CD8-positive, alpha-beta memory T cell (primary cell): ENCODE results near the gene MAFB. TPM values are rescaled to one million over a fixed set of nuclear protein-coding genes. Genes with fewer than 3 reads are reported as not detected.
A peak's percentile ranks its signal among the peaks of the same experiment; 100 is the strongest.

ENCODE experiments used
- CTCF ChIA-PET: fragments of 350-600 bp; sonication (Branson Sonifier 250); formaldehyde crosslinking; loops from one replicate; lab custom pipeline; 2021; ENCODE audit warnings: antibody characterized with exemption; lab: Charles Lee
- POLR2A ChIA-PET: fragments of 350-600 bp; sonication (Branson Sonifier 250); formaldehyde crosslinking; loops from one replicate; lab custom pipeline; 2021; ENCODE audit warnings: antibody characterized with exemption; lab: Charles Lee
- DNase-seq, 5 donors: peaks; one replicate each; pipeline versions ENCODE4 v3.0.0 to v3.0.0-alpha.2; 2020 to 2022; ENCODE audit warnings: mixed read lengths in 1 of 5
- H3K27ac ChIP-seq: one replicate; pipeline ENCODE4 v1.7.0; 2013; ENCODE audit warnings: low read depth, mild to moderate bottlenecking, low read length, moderate library complexity
- H3K27me3 ChIP-seq: 2 replicates; pipeline ENCODE4 v1.7.0; 2013; ENCODE audit warnings: low read length, mild to moderate bottlenecking; ENCODE audit not compliant: insufficient read depth, poor library complexity, severe bottlenecking
- H3K36me3 ChIP-seq: 2 replicates; pipeline ENCODE4 v1.7.0; 2013; ENCODE audit warnings: mild to moderate bottlenecking, low read length, moderate library complexity; ENCODE audit not compliant: insufficient read depth
- H3K4me1 ChIP-seq: 2 replicates; pipeline ENCODE4 v1.7.0; 2013; ENCODE audit warnings: mild to moderate bottlenecking, low read length, moderate library complexity; ENCODE audit not compliant: insufficient read depth
- H3K4me3 ChIP-seq: 2 replicates; pipeline ENCODE4 v1.7.0; 2013; ENCODE audit warnings: mild to moderate bottlenecking, low read length
- H3K9me3 ChIP-seq: 2 replicates; pipeline ENCODE4 v1.7.0; 2013; ENCODE audit warnings: mild to moderate bottlenecking, low read length
- H3K27ac Mint-ChIP-seq, 8 donors: one replicate each; pipeline ENCODE4 v1.8.0; 2020 to 2021; ENCODE audit warnings: mixed read lengths in 8 of 8, mild to moderate bottlenecking in 6 of 8, inconsistent platforms in 3 of 8, moderate library complexity in 3 of 8
- H3K27me3 Mint-ChIP-seq, 2 donors: one replicate each; pipeline ENCODE4 v1.8.0; 2020 to 2021; ENCODE audit warnings: mixed read lengths in 2 of 2, mild to moderate bottlenecking in 1 of 2, moderate library complexity in 1 of 2
- H3K36me3 Mint-ChIP-seq, 3 donors: one replicate each; pipeline ENCODE4 v1.8.0; 2020 to 2021; ENCODE audit warnings: mixed read lengths in 3 of 3, inconsistent platforms in 1 of 3, mild to moderate bottlenecking in 1 of 3
- H3K4me1 Mint-ChIP-seq, 3 donors: one replicate each; pipeline ENCODE4 v1.8.0; 2020 to 2021; ENCODE audit warnings: mixed read lengths in 3 of 3, inconsistent platforms in 1 of 3, mild to moderate bottlenecking in 1 of 3
- H3K4me3 Mint-ChIP-seq, 7 donors: one replicate each; pipeline ENCODE4 v1.8.0; 2020 to 2021; ENCODE audit warnings: mixed read lengths in 7 of 7, mild to moderate bottlenecking in 6 of 7, moderate library complexity in 4 of 7, inconsistent platforms in 2 of 7
- H3K9me3 Mint-ChIP-seq, 5 donors: one replicate each; pipeline ENCODE4 v1.8.0; 2020 to 2022; ENCODE audit warnings: mixed read lengths in 5 of 5, mild to moderate bottlenecking in 3 of 5, moderate library complexity in 2 of 5, inconsistent platforms in 1 of 5
- polyA plus RNA-seq: library from polyadenylated mRNA; unstranded; fragments of 300-500 nt; fragmentation: Illumina TruSeq; gene quantifications from one replicate; pipeline ENCODE4 v1.2.3, GENCODE V29; 2021
- total RNA-seq, 2 experiments: library from RNA; stranded (reverse); gene quantifications; one replicate each; pipeline ENCODE4 v1.2.3, GENCODE V29; 2021

The MAFB gene
- total and polyA plus RNA-seq, 3 experiments from 2014 or later, result 1.7 to 2.0 TPM; not detected in 1

- no peaks in the 10 kb centered on the region for H3K4me1 Mint-ChIP-seq
- peak overlapping the region in 1 of 8 donors; percentile 38 for H3K27ac Mint-ChIP-seq
- no peaks in the 10 kb centered on the region for H3K36me3 Mint-ChIP-seq
- H3K4me1 ChIP-seq, result no peaks in the 10 kb centered on the region
- H3K4me3 ChIP-seq, result no peak overlapping the region
- H3K27ac ChIP-seq, result no peak overlapping the region
- no peaks in the 10 kb centered on the region for H3K9me3 ChIP-seq
- no peaks in the 10 kb centered on the region for H3K9me3 Mint-ChIP-seq
- ChIA-PET CTCF (no interaction called here), POLR2A (no interaction called here)
- no peak for DNase-seq
- H3K4me3 Mint-ChIP-seq, result no peak overlapping the region
- H3K36me3 ChIP-seq, result no peaks in the 10 kb centered on the region
- no peaks in the 10 kb centered on the region for H3K27me3 ChIP-seq
- H3K27me3 Mint-ChIP-seq, result peaks cover 0 to 22% of the 10 kb centered on the region in 2 donors
Observed at GRCh38 chr20:40720099-40720498, 31.1 kb upstream of the MAFB start.

GRCh38 chr20:40718982-40719729, 30.1 kb upstream of the MAFB start:
- Histone ChIP-seq H3K9me3 (no peaks in the 10 kb centered on the region), H3K4me1 (no peaks in the 10 kb centered on the region), H3K4me3 (no peak overlapping the region), H3K27ac (no peak overlapping the region), H3K36me3 (no peaks in the 10 kb centered on the region), H3K27me3 (peaks cover 5% of the 10 kb centered on the region)
- no peaks in the 10 kb centered on the region for H3K4me1 Mint-ChIP-seq
- no peak overlapping the region for H3K4me3 Mint-ChIP-seq
- no peak for DNase-seq
- CTCF ChIA-PET, result no interaction called here
- no peaks in the 10 kb centered on the region for H3K36me3 Mint-ChIP-seq
- H3K27ac Mint-ChIP-seq, result no peak overlapping the region
- H3K27me3 Mint-ChIP-seq, result peaks cover 0 to 26% of the 10 kb centered on the region in 2 donors
- POLR2A ChIA-PET, result no interaction called here
- no peaks in the 10 kb centered on the region for H3K9me3 Mint-ChIP-seq

- H3K4me1 Mint-ChIP-seq, result no peaks in the 10 kb centered on the region
- H3K36me3 ChIP-seq, result no peaks in the 10 kb centered on the region
- H3K36me3 Mint-ChIP-seq, result no peaks in the 10 kb centered on the region
- ChIA-PET POLR2A (no interaction called here), CTCF (no interaction called here)
- H3K27me3 ChIP-seq, result peaks cover 5% of the 10 kb centered on the region
- no peaks in the 10 kb centered on the region for H3K9me3 ChIP-seq
- H3K27me3 Mint-ChIP-seq, result peaks cover 0 to 29% of the 10 kb centered on the region in 2 donors
- no peak for DNase-seq
- no peaks in the 10 kb centered on the region for H3K9me3 Mint-ChIP-seq
- H3K27ac Mint-ChIP-seq, result no peak overlapping the region
- no peak overlapping the region for H3K4me3 ChIP-seq
- no peak overlapping the region for H3K27ac ChIP-seq
- no peaks in the 10 kb centered on the region for H3K4me1 ChIP-seq
- H3K4me3 Mint-ChIP-seq, result no peak overlapping the region
Observed at GRCh38 chr20:40718214-40718977, 29.4 kb upstream of the MAFB start.

- Histone ChIP-seq H3K9me3 (no peaks in the 10 kb centered on the region), H3K4me1 (no peaks in the 10 kb centered on the region), H3K27me3 (peaks cover 5% of the 10 kb centered on the region), H3K4me3 (no peak overlapping the region), H3K27ac (no peak overlapping the region), H3K36me3 (no peaks in the 10 kb centered on the region)
- Mint-ChIP-seq H3K27me3 (peaks cover 0 to 36% of the 10 kb centered on the region in 2 donors), H3K36me3 (no peaks in the 10 kb centered on the region), H3K4me3 (no peak overlapping the region), H3K27ac (no peak overlapping the region), H3K9me3 (no peaks in the 10 kb centered on the region), H3K4me1 (no peaks in the 10 kb centered on the region)
- ChIA-PET CTCF (no interaction called here), POLR2A (no interaction called here)
- no peak for DNase-seq
Observed at GRCh38 chr20:40717343-40717865, 28.4 kb upstream of the MAFB start.

- no peak for DNase-seq
- Mint-ChIP-seq H3K9me3 (no peaks in the 10 kb centered on the region), H3K4me3 (no peak overlapping the region), H3K27me3 (peaks cover 1 to 43% of the 10 kb centered on the region in 2 donors), H3K4me1 (no peaks in the 10 kb centered on the region), H3K36me3 (no peaks in the 10 kb centered on the region), H3K27ac (no peak overlapping the region)
- Histone ChIP-seq H3K4me1 (no peaks in the 10 kb centered on the region), H3K27ac (no peak overlapping the region), H3K9me3 (no peaks in the 10 kb centered on the region), H3K4me3 (no peak overlapping the region), H3K36me3 (no peaks in the 10 kb centered on the region), H3K27me3 (peaks cover 9% of the 10 kb centered on the region)
- POLR2A ChIA-PET, result no interaction called here
- CTCF ChIA-PET, result no interaction called here
Observed at GRCh38 chr20:40715491-40715890, 26.5 kb upstream of the MAFB start.

- peaks cover 1 to 43% of the 10 kb centered on the region in 2 donors for H3K27me3 Mint-ChIP-seq
- ChIA-PET POLR2A (no interaction called here), CTCF (no interaction called here)
- no peak overlapping the region for H3K4me3 Mint-ChIP-seq
- no peaks in the 10 kb centered on the region for H3K9me3 Mint-ChIP-seq
- H3K27ac Mint-ChIP-seq, result no peak overlapping the region
- Histone ChIP-seq H3K36me3 (no peaks in the 10 kb centered on the region), H3K4me3 (no peak overlapping the region), H3K9me3 (no peaks in the 10 kb centered on the region), H3K27ac (no peak overlapping the region), H3K27me3 (peaks cover 9% of the 10 kb centered on the region), H3K4me1 (no peaks in the 10 kb centered on the region)
- no peak for DNase-seq
- no peaks in the 10 kb centered on the region for H3K36me3 Mint-ChIP-seq
- H3K4me1 Mint-ChIP-seq, result no peaks in the 10 kb centered on the region
Observed at GRCh38 chr20:40714916-40715315, 25.9 kb upstream of the MAFB start.

GRCh38 chr20:40714109-40714508, 25.1 kb upstream of the MAFB start:
- no peaks in the 10 kb centered on the region for H3K4me1 ChIP-seq
- H3K27me3 ChIP-seq, result peaks cover 9% of the 10 kb centered on the region
- no peaks in the 10 kb centered on the region for H3K9me3 Mint-ChIP-seq
- H3K27me3 Mint-ChIP-seq, result peaks cover 1 to 45% of the 10 kb centered on the region in 2 donors
- ChIA-PET CTCF (no interaction called here), POLR2A (no interaction called here)
- no peaks in the 10 kb centered on the region for H3K36me3 ChIP-seq
- no peak for DNase-seq
- H3K9me3 ChIP-seq, result no peaks in the 10 kb centered on the region
- H3K4me3 ChIP-seq, result no peak overlapping the region
- H3K4me3 Mint-ChIP-seq, result no peak overlapping the region
- no peak overlapping the region for H3K27ac Mint-ChIP-seq
- no peak overlapping the region for H3K27ac ChIP-seq
- no peaks in the 10 kb centered on the region for H3K4me1 Mint-ChIP-seq
- H3K36me3 Mint-ChIP-seq, result no peaks in the 10 kb centered on the region

- ChIA-PET POLR2A (no interaction called here), CTCF (no interaction called here)
- Histone ChIP-seq H3K27ac (no peak overlapping the region), H3K4me3 (no peak overlapping the region), H3K9me3 (no peaks in the 10 kb centered on the region), H3K36me3 (no peaks in the 10 kb centered on the region), H3K27me3 (peaks cover 9% of the 10 kb centered on the region), H3K4me1 (no peaks in the 10 kb centered on the region)
- Mint-ChIP-seq H3K27me3 (peaks cover 1 to 45% of the 10 kb centered on the region in 2 donors), H3K27ac (no peak overlapping the region), H3K4me1 (no peaks in the 10 kb centered on the region), H3K36me3 (no peaks in the 10 kb centered on the region), H3K4me3 (no peak overlapping the region), H3K9me3 (no peaks in the 10 kb centered on the region)
- no peak for DNase-seq
Observed at GRCh38 chr20:40713508-40713907, 24.5 kb upstream of the MAFB start.
